AG04450 (cell line): ENCODE data around the gene ALG12. TPM values are rescaled to one million over a fixed set of nuclear protein-coding genes. Genes with fewer than 3 reads are reported as not detected.

Experiments used
- CTCF ChIA-PET: fragments of 300-600, 350-600 bp; formaldehyde crosslinking; extraction: SDS; loops from one replicate; lab custom pipeline; 2022; ENCODE audit warnings: antibody characterized with exemption, inconsistent platforms; lab: Charles Lee
- POLR2A ChIA-PET: fragments of 350-600 bp; formaldehyde crosslinking; extraction: SDS; loops from one replicate; lab custom pipeline; 2021; ENCODE audit warnings: antibody characterized with exemption, inconsistent platforms; lab: Yijun Ruan, JAX
- DNase-seq: peaks from one replicate; pipeline ENCODE4 v3.0.0-alpha.2; 2011; ENCODE audit warnings: low read depth, low spot score
- H3K27ac ChIP-seq: one replicate; pipeline ENCODE4 v1.5.1; 2012; ENCODE audit warnings: low read depth, low read length, control low read depth
- H3K27me3 ChIP-seq: one replicate; pipeline ENCODE4 v1.6.0; 2012; ENCODE audit warnings: low read length; ENCODE audit not compliant: control insufficient read depth, insufficient read depth
- H3K4me3 ChIP-seq: 2 replicates; pipeline ENCODE4 v1.5.1; 2011; ENCODE audit warnings: mild to moderate bottlenecking, low read depth, low read length, control low read depth
- H3K9me3 ChIP-seq: 2 replicates; pipeline ENCODE4 v1.5.1; 2012; ENCODE audit warnings: low read length; ENCODE audit not compliant: control insufficient read depth, insufficient read depth
- CTCF ChIP-seq: IDR thresholded peaks from 2 replicates; pipeline ENCODE4 v1.5.1; 2011; ENCODE audit warnings: low read depth, low read length, control low read depth, inconsistent platforms
- polyA minus RNA-seq: library from RNA; depleted of rRNA, polyadenylated mRNA; stranded (reverse); fragments of >200 nt; gene quantifications from 2 replicates; pipeline ENCODE4 v1.2.3, GENCODE V29; 2011; rRNA and poly(A)+ RNA removed
- polyA plus RNA-seq: library from polyadenylated mRNA; depleted of rRNA; stranded (reverse); fragments of >200 nt; gene quantifications from 2 replicates; pipeline ENCODE4 v1.2.3, GENCODE V29; 2011; rRNA removed

The ALG12 gene
- polyA plus RNA-seq (5.4 and 5.6 TPM in 2 replicates), polyA minus RNA-seq (5.6 and 6.8 TPM in 2 replicates)

- H3K27me3 ChIP-seq: no peaks in the 10 kb centered on the region
- peak within 1 kb of the TSS; percentile 81 for H3K4me3 ChIP-seq
- H3K27ac ChIP-seq: peak within 1 kb of the TSS; percentile 77
- ChIA-PET CTCF (no interaction called here), POLR2A (interaction anchor here (1.0 to 1.1 kb wide), 2 partner anchors 10 to 150 kb away, joined by 3 read pairs; no protein-coding TSS in a partner anchor)
- no peaks in the 10 kb centered on the region; the same call in 1 of the 2 replicates for H3K9me3 ChIP-seq
- peak; percentile 91 for DNase-seq
- TF ChIP-seq CTCF: no peak
These were observed at the start of gene ALG12, which contains the start of gene CRELD2 for GRCh38 chr22:49917974-49918910. ALG12 (minus strand) TSS chr22:49918438; CDS start chr22:49913765, 4,673 bp downstream. CRELD2 (plus strand) TSS chr22:49918634; CDS start chr22:49918770, 136 bp downstream.

- H3K9me3 ChIP-seq: peaks cover 3% of the 10 kb centered on the region; the same call in 1 of the 2 replicates
- no peak for TF ChIP-seq CTCF
- no peak overlapping the region for H3K4me3 ChIP-seq
- H3K27ac ChIP-seq: peak overlapping the region; percentile 57
- ChIA-PET CTCF (no interaction called here), POLR2A (interaction anchor here (0.9 kb wide), 1 partner anchor 174 kb away, joined by 4 read pairs; no protein-coding TSS in a partner anchor)
- DNase-seq: no peak
- no peaks in the 10 kb centered on the region for H3K27me3 ChIP-seq
These were observed 49.5 kb upstream of the ALG12 start for GRCh38 chr22:49967706-49968208.

GRCh38 chr22:49966774-49967705 is 48.8 kb upstream of the ALG12 start:
- Histone ChIP-seq H3K27ac (peak overlapping the region; percentile 57), H3K4me3 (no peak overlapping the region), H3K27me3 (no peaks in the 10 kb centered on the region), H3K9me3 (peaks cover 4% of the 10 kb centered on the region; the same call in 1 of the 2 replicates)
- no peak for DNase-seq
- no peak for TF ChIP-seq CTCF
- ChIA-PET POLR2A (interaction anchor here (0.9 kb wide), 1 partner anchor 175 kb away, joined by 4 read pairs; no protein-coding TSS in a partner anchor), CTCF (no interaction called here)

- DNase-seq: no peak
- Histone ChIP-seq H3K9me3 (peaks cover 4% of the 10 kb centered on the region; the same call in 1 of the 2 replicates), H3K4me3 (no peak overlapping the region), H3K27me3 (no peaks in the 10 kb centered on the region), H3K27ac (no peak overlapping the region)
- CTCF ChIA-PET: interaction anchor here (0.7 kb wide), 1 partner anchor 152 kb away, joined by 3 read pairs; no protein-coding TSS in a partner anchor
- POLR2A ChIA-PET: no interaction called here
- TF ChIP-seq CTCF: no peak
These were observed 48.0 kb upstream of the ALG12 start for GRCh38 chr22:49966041-49966773.
